Caco-2 (cell line): ENCODE results near the gene TNFSF10. TPM values are rescaled to one million over a fixed set of nuclear protein-coding genes. Genes with fewer than 3 reads are reported as not detected.
"Not testable (repeated sequence)": the region's sequence is repeated elsewhere in the genome, so short reads cannot be mapped to it uniquely, and the experiment has no call there.

Experiments
- BruUV-seq: library from RNA; stranded (reverse); fragments of 400-500 nt; replicated peaks from 2 replicates; lab custom pipeline; 2021; lab: Mats Ljungman, UMichigan
- CTCF ChIA-PET: fragments of 300-600 bp; sonication (Branson Sonifier 250); formaldehyde crosslinking; loops from one replicate; lab custom pipeline; 2022; ENCODE audit warnings: antibody characterized with exemption; lab: Charles Lee
- POLR2A ChIA-PET: fragments of 300-600 bp; sonication (Branson Sonifier 250); formaldehyde crosslinking; loops from one replicate; lab custom pipeline; 2022; ENCODE audit warnings: antibody characterized with exemption; lab: Charles Lee
- DNase-seq, 2 experiments: peaks; one replicate each; pipeline versions ENCODE4 v3.0.0 to v3.0.0-alpha.2; 2020 to 2022
- H3K27me3 ChIP-seq: replicated peaks from 2 replicates; pipeline ENCODE4 v1.6.0; 2011; ENCODE audit warnings: low read length; ENCODE audit not compliant: control insufficient read depth, insufficient read depth
- H3K36me3 ChIP-seq: 2 replicates; pipeline ENCODE4 v1.5.1; 2011; ENCODE audit warnings: low read length; ENCODE audit not compliant: control insufficient read depth, insufficient read depth
- H3K4me1 ChIP-seq: fragments of 250-450 bp; sonication (Bioruptor Pico); 2 replicates; pipeline ENCODE4 v1.5.1; 2020; ENCODE audit warnings: mild to moderate bottlenecking
- H3K4me3 ChIP-seq: 2 replicates; pipeline ENCODE4 v1.5.1; 2011; ENCODE audit warnings: low read depth, mild to moderate bottlenecking, control low read depth, low read length
- H3K9me3 ChIP-seq: fragments of 250-450 bp; sonication (Bioruptor Pico); 2 replicates; pipeline ENCODE4 v1.5.1; 2020; ENCODE audit warnings: mild to moderate bottlenecking, moderate library complexity
- H3K27ac Mint-ChIP-seq: one replicate; pipeline ENCODE4 v1.8.0; 2022; ENCODE audit warnings: mixed read lengths; ENCODE audit not compliant: unreplicated experiment
- H3K27me3 Mint-ChIP-seq: one replicate; pipeline ENCODE4 v1.8.0; 2022; ENCODE audit warnings: mixed read lengths; ENCODE audit not compliant: insufficient read depth, unreplicated experiment
- H3K36me3 Mint-ChIP-seq: one replicate; pipeline ENCODE4 v1.8.0; 2022; ENCODE audit warnings: mild to moderate bottlenecking, mixed read lengths; ENCODE audit not compliant: insufficient read depth, unreplicated experiment
- H3K4me1 Mint-ChIP-seq: one replicate; pipeline ENCODE4 v1.8.0; 2022; ENCODE audit warnings: low read depth, mixed read lengths; ENCODE audit not compliant: unreplicated experiment
- H3K4me3 Mint-ChIP-seq: one replicate; pipeline ENCODE4 v1.8.0; 2022; ENCODE audit warnings: mild to moderate bottlenecking, moderate library complexity, mixed read lengths; ENCODE audit not compliant: unreplicated experiment
- H3K9me3 Mint-ChIP-seq: one replicate; pipeline ENCODE4 v1.8.0; 2022; ENCODE audit warnings: mixed read lengths; ENCODE audit not compliant: unreplicated experiment
- intact Hi-C: fragments of 100-400 bp; cut with micrococcal nuclease; formaldehyde crosslinking; loops from one replicate; pipeline ENCODE4 v1.10.0; 2022; ENCODE audit not compliant: unreplicated experiment
- total RNA-seq: library from RNA; stranded (reverse); gene quantifications from 2 replicates; pipeline ENCODE4 v1.2.3, GENCODE V29; 2022
- TF ChIP-seq, protein P1 (sequence below), 2 experiments: fragments of 200-600 bp in 1 of 2; IDR thresholded peaks; 1 replicate in 1 of 2; 2 replicates in 1 of 2; pipeline versions ENCODE4 v1.5.1 to v1.8.0; 2011 to 2022; ENCODE audit warnings: antibody characterized with exemption in 1 of 2, control low read depth in 1 of 2, inconsistent platforms in 1 of 2, low read depth in 1 of 2, low read length in 1 of 2, mild to moderate bottlenecking in 1 of 2, moderate library complexity in 1 of 2; ENCODE audit not compliant: insufficient read depth in 1 of 2, severe bottlenecking in 1 of 2, unreplicated experiment in 1 of 2

The TNFSF10 gene
- total RNA-seq, 1 experiment from 2014 or later: not detected

DNA sequence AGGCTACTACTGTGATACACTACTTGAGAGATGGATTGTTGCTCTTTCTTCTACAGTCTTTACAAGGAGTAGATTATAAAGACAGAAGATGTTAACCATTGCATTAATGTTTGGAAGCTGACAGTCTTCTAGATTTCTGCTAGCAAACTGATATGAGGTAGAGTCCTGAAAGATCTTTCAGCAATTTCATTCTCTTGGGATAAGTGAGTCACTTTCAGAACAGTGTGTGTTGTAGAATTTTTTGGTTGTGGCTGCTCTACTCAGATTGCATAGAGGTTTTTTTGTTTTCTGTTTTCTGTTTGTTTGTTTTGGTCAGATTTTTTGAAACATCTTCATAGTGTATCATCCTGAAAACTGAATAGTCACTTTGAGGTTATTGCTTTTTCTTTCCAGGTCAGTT is 17.1 kb downstream of the TNFSF10 start:
- H3K4me1 ChIP-seq: no peaks in the 10 kb centered on the region
- H3K9me3 Mint-ChIP-seq: no peaks in the 10 kb centered on the region
- intact Hi-C loops: no loop called here
- H3K27me3 ChIP-seq: no peaks in the 10 kb centered on the region
- no peak for DNase-seq
- no peak overlapping the region for H3K27ac Mint-ChIP-seq
- H3K36me3 ChIP-seq: no peaks in the 10 kb centered on the region
- TF ChIP-seq, protein P1, sequence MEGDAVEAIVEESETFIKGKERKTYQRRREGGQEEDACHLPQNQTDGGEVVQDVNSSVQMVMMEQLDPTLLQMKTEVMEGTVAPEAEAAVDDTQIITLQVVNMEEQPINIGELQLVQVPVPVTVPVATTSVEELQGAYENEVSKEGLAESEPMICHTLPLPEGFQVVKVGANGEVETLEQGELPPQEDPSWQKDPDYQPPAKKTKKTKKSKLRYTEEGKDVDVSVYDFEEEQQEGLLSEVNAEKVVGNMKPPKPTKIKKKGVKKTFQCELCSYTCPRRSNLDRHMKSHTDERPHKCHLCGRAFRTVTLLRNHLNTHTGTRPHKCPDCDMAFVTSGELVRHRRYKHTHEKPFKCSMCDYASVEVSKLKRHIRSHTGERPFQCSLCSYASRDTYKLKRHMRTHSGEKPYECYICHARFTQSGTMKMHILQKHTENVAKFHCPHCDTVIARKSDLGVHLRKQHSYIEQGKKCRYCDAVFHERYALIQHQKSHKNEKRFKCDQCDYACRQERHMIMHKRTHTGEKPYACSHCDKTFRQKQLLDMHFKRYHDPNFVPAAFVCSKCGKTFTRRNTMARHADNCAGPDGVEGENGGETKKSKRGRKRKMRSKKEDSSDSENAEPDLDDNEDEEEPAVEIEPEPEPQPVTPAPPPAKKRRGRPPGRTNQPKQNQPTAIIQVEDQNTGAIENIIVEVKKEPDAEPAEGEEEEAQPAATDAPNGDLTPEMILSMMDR (IDR thresholded peaks at IDR 0.05; ENCODE audit: insufficient read depth in 1 of 2, low read depth in 1 of 2, low read length in 1 of 2, severe bottlenecking in 1 of 2, unreplicated experiment in 1 of 2): no peak
- no peak overlapping the region for H3K4me3 ChIP-seq
- ChIA-PET POLR2A (no interaction called here), CTCF (no interaction called here)
- H3K4me3 Mint-ChIP-seq: no peak overlapping the region
- H3K36me3 Mint-ChIP-seq: no peaks in the 10 kb centered on the region
- no peaks in the 10 kb centered on the region; the same call in 1 of the 2 replicates for H3K9me3 ChIP-seq
- peaks cover 5% of the 10 kb centered on the region for H3K27me3 Mint-ChIP-seq
- H3K4me1 Mint-ChIP-seq: no peaks in the 10 kb centered on the region
- BruUV-seq: no TSS peak

DNA sequence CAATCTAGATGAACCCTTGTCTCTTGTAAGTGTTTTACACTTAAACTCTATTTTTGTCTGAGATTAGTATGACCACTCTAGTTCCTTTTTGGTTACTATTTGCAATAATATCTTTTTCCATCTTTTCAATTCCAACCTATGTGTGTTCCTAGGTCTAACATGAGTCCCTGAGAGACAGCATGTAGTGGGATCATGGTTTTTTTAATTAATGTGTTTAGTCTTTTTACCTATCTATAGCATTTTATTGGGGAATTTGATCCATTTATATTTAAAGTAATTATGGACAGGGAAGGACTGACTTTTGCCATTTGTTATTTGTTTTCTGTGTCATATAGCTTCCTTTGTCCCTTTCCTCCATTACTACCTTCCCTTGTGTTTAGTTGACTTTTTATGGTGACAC is 21.7 kb downstream of the TNFSF10 start:
- DNase-seq: no peak
- Mint-ChIP-seq H3K4me3 (no peak overlapping the region), H3K27me3 (no peaks in the 10 kb centered on the region), H3K9me3 (no peaks in the 10 kb centered on the region), H3K36me3 (no peaks in the 10 kb centered on the region), H3K27ac (no peak overlapping the region), H3K4me1 (no peaks in the 10 kb centered on the region)
- Histone ChIP-seq H3K27me3 (no peaks in the 10 kb centered on the region), H3K9me3 (no peaks in the 10 kb centered on the region; the same call in 1 of the 2 replicates), H3K4me3 (no peak overlapping the region), H3K36me3 (no peaks in the 10 kb centered on the region), H3K4me1 (no peaks in the 10 kb centered on the region)
- ChIA-PET CTCF (no interaction called here), POLR2A (no interaction called here)
- no TSS peak for BruUV-seq
- TF ChIP-seq, protein P1 (IDR thresholded peaks at IDR 0.05; ENCODE audit: insufficient read depth in 1 of 2, low read depth in 1 of 2, low read length in 1 of 2, severe bottlenecking in 1 of 2, unreplicated experiment in 1 of 2): no peak
- intact Hi-C loops: no loop called here

DNA sequence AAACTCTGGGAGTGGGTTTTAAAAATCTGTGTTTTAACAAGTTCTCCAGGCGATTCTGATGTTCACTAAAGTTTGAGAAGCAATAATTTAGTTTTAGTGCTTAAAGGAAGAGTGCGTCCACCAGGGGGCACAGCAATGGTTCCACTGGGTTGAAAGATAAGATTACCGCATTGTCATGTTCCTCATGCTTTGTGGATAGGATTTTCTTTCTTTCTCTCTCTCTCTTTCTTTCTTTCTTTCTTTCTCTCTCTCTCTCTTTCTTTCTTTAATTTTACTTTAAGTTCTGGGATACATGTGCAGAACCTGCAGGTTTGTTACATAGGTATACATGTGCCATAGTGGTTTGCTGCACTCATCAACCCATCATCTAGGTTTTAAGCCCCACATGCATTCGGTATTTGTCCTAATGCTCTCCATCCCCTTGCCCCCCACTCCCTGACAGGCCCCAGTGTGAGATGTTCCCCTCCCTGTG is 33.0 kb downstream of the TNFSF10 start:
- intact Hi-C loops: loop anchor here (1.0 kb wide), 4 partner anchors 106 to 221 kb away; partner anchors contain the start of gene NCEH1

More for the DNA sequence above, 33.0 kb downstream of the TNFSF10 start:
- H3K36me3 ChIP-seq, H3K27ac Mint-ChIP-seq, H3K9me3 ChIP-seq, H3K36me3 Mint-ChIP-seq, H3K4me3 ChIP-seq, H3K4me1 ChIP-seq, H3K27me3 ChIP-seq, H3K4me1 Mint-ChIP-seq, CTCF ChIA-PET, POLR2A ChIA-PET, H3K9me3 Mint-ChIP-seq, H3K27me3 Mint-ChIP-seq, H3K4me3 Mint-ChIP-seq, BruUV-seq: not testable (repeated sequence)
- TF ChIP-seq, protein P1 (IDR thresholded peaks at IDR 0.05; ENCODE audit: insufficient read depth in 1 of 2, low read depth in 1 of 2, low read length in 1 of 2, severe bottlenecking in 1 of 2, unreplicated experiment in 1 of 2): peak; percentile 67 to 72
- peak; percentile 61 to 71 for DNase-seq
